Activated gamma-delta T cell treated with Interleukin-2 at 50 U/mL for 16 hours (primary cell): ENCODE results near the gene ZFYVE21.
"Not testable (repeated sequence)": the region's sequence is repeated elsewhere in the genome, so short reads cannot be mapped to it uniquely, and the experiment has no call there.

Source experiments
- DNase-seq: peaks from one replicate; pipeline ENCODE4 v3.0.0-alpha.2; 2020

The ZFYVE21 gene

GRCh38 chr14:103772078-103772712, 56.6 kb downstream of the ZFYVE21 start:
- DNase-seq: no peak

- no peak for DNase-seq
These were observed 57.9 kb downstream of the ZFYVE21 start for GRCh38 chr14:103773521-103773920.

- DNase-seq: no peak
These were observed 59.9 kb downstream of the ZFYVE21 start for GRCh38 chr14:103775506-103775905.

DNA sequence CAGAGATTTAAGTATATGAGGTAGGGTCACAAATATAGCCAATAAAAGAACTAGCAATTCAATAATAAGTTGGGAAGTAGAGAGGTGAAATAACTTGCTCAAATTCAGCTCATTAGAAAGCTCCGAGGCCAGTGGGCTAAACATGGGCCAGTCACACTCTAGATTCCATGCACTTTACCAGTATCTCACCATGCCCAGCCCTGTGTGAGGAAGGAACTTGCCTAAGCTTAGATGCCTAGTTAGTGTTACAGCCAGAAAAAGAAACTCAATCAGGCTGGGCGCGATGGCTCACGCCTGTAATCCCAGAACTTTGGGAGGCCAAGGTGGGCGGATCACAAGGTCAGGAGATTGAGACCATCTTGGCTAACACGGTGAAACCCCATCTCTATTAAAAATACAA, 60.7 kb downstream of the ZFYVE21 start:
- not testable (repeated sequence) for DNase-seq

DNA sequence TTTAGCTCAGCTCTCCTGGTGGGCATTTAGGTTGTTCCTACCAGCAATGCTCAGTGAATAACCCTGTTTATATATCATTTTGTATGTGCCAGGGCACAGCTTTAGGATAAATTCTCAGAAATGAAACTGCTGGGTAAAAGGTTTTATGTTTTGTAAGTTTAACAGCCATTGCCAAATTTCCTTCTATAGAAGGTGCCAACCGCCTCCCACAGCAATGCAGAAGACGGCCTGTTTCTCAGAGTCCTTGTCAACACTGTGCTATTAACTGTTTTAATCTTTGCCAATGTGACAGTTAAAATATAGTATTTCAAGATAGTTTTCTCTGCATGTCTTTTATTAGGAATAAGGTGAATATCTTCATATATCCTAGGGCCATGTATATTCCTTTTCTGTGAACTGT, 66.8 kb downstream of the ZFYVE21 start:
- DNase-seq: no peak
